SH-SY5Y (cell line): ENCODE data around the gene ADAMTS17.

Source experiments
- GATA2 ChIP-seq: IDR thresholded peaks from 2 replicates; pipeline ENCODE4 v1.6.1; 2011; ENCODE audit warnings: mild to moderate bottlenecking, low read depth, low read length
- GATA3 ChIP-seq: IDR thresholded peaks from 2 replicates; pipeline ENCODE4 v1.6.1; 2011; ENCODE audit warnings: low read depth, mild to moderate bottlenecking, low read length, moderate library complexity

GRCh38 chr15:100174904-100175275, 166.9 kb downstream of the ADAMTS17 start:
- TF ChIP-seq GATA2 = no peak
- no peak for TF ChIP-seq GATA3
